Loucy (cell line): ENCODE measurements around the gene RPS18.

Experiments
- H2AFZ ChIP-seq: fragments of 200-600 bp; sonication (generic); 2 replicates; pipeline ENCODE4 v1.6.0; 2016; ENCODE audit warnings: antibody characterized with exemption, mild to moderate bottlenecking, low read length, moderate library complexity
- H3F3A ChIP-seq: fragments of 200-600 bp; 2 replicates; pipeline ENCODE4 v1.6.0; 2016; ENCODE audit warnings: antibody characterized with exemption, low read depth, mild to moderate bottlenecking
- H3K27me3 ChIP-seq: fragments of 200-600 bp; sonication (generic); 2 replicates; pipeline ENCODE4 v1.6.1; 2014; ENCODE audit warnings: low read length, mild to moderate bottlenecking; ENCODE audit not compliant: insufficient read depth, poor library complexity, severe bottlenecking
- H3K36me3 ChIP-seq: fragments of 200-600 bp; sonication (generic); 2 replicates; pipeline ENCODE4 v1.6.1; 2016; ENCODE audit warnings: low read length; ENCODE audit not compliant: insufficient read depth
- H3K4me1 ChIP-seq: fragments of 200-600 bp; sonication (generic); 2 replicates; pipeline ENCODE4 v1.5.1; 2014; ENCODE audit warnings: low read length, mild to moderate bottlenecking; ENCODE audit not compliant: insufficient read depth, poor library complexity, severe bottlenecking
- H3K4me2 ChIP-seq: fragments of 200-600 bp; sonication (generic); 2 replicates; pipeline ENCODE4 v1.6.0; 2014; ENCODE audit warnings: antibody characterized with exemption, low read length, low read depth, mild to moderate bottlenecking; ENCODE audit not compliant: poor library complexity, severe bottlenecking
- H3K4me3 ChIP-seq: fragments of 200-600 bp; sonication (generic); 2 replicates; pipeline ENCODE4 v1.5.1; 2014; ENCODE audit warnings: low read length, mild to moderate bottlenecking, mixed read lengths; ENCODE audit not compliant: poor library complexity, severe bottlenecking
- H3K79me2 ChIP-seq: fragments of 200-600 bp; sonication (generic); 2 replicates; pipeline ENCODE4 v1.6.1; 2014; ENCODE audit warnings: low read length; ENCODE audit not compliant: insufficient read depth
- H3K9ac ChIP-seq: fragments of 200-600 bp; sonication (generic); 2 replicates; pipeline ENCODE4 v1.6.0; 2014; ENCODE audit warnings: mild to moderate bottlenecking, low read depth, low read length, moderate library complexity; ENCODE audit not compliant: poor library complexity, severe bottlenecking
- H3K9me2 ChIP-seq: fragments of 200-600 bp; sonication (generic); replicated peaks from 2 replicates; pipeline ENCODE4 v1.6.1; 2016; ENCODE audit warnings: low read depth, low read length, mixed read lengths
- H3K9me3 ChIP-seq: fragments of 200-600 bp; sonication (generic); 2 replicates; pipeline ENCODE4 v1.6.1; 2014; ENCODE audit warnings: mild to moderate bottlenecking, antibody characterized with exemption, low read length, low read depth; ENCODE audit not compliant: insufficient read depth
- H4K20me1 ChIP-seq: fragments of 200-600 bp; sonication (generic); 2 replicates; pipeline ENCODE4 v1.6.0; 2014; ENCODE audit warnings: antibody characterized with exemption, low read length, mild to moderate bottlenecking; ENCODE audit not compliant: insufficient read depth, poor library complexity, severe bottlenecking
- EZH2phosphoT487 ChIP-seq: fragments of 200-600 bp; IDR thresholded peaks from 2 replicates; pipeline ENCODE4 v1.6.1; 2018; ENCODE audit warnings: antibody characterized with exemption, mild to moderate bottlenecking, moderate library complexity, borderline replicate concordance
- TF ChIP-seq, protein P1 (sequence below): fragments of 200-600 bp; sonication (generic); conservative IDR thresholded peaks from 2 replicates; pipeline ENCODE4 v1.5.1; 2014; ENCODE audit warnings: mild to moderate bottlenecking, antibody characterized with exemption, low read length

RPS18 gene

DNA sequence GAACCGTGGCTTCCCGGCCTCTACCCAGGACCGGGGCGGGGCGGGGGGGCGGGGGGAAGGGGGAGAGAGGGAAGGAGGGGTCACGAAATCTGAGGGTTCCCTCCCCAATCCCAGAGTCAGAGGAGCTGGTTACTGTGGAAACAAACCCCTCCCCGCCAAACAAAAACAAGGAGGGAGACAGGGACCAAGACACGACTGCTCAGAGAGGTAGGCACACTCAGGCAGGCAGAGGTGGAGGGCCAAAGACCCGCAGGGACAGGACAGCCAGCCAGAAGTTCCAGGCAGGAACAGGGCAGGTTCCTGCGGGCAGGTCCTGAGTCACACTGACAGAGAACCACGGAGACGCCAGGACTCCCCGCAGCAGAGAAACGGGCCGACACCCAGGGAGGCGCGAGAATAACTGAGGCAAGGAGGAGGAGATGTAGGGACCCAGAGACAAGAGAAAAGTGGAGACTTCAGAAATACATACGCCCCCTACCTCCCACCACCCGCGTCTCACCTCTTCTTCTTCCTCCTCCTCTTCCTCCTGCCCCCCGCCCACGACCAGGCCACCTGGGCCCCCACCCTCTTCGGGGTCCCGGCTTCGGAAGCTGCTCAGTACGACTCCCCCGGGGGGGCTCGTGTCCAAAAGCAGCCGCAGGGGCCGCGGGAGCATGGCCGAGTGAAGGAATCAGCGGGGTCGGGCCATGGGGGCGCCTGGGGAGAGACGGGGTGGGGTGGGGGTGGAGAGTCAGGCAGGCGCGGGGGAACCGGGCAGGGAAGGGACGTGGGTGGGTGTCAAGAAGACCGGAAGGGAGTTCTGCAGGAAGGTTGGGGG, 26.3 kb downstream of the RPS18 start:
- TF ChIP-seq EZH2phosphoT487: no peak
- TF ChIP-seq, protein P1, sequence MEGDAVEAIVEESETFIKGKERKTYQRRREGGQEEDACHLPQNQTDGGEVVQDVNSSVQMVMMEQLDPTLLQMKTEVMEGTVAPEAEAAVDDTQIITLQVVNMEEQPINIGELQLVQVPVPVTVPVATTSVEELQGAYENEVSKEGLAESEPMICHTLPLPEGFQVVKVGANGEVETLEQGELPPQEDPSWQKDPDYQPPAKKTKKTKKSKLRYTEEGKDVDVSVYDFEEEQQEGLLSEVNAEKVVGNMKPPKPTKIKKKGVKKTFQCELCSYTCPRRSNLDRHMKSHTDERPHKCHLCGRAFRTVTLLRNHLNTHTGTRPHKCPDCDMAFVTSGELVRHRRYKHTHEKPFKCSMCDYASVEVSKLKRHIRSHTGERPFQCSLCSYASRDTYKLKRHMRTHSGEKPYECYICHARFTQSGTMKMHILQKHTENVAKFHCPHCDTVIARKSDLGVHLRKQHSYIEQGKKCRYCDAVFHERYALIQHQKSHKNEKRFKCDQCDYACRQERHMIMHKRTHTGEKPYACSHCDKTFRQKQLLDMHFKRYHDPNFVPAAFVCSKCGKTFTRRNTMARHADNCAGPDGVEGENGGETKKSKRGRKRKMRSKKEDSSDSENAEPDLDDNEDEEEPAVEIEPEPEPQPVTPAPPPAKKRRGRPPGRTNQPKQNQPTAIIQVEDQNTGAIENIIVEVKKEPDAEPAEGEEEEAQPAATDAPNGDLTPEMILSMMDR: peak; percentile 49

GRCh38 chr6:33298773-33299236, 26.9 kb downstream of the RPS18 start, which contains the start of gene RGL2:
RGL2 (minus strand) TSS chr6:33298942; CDS start chr6:33298610, 332 bp downstream.
- Histone ChIP-seq H2AFZ (peak within 1 kb of the TSS; percentile 73), H3K36me3 (peaks cover 3% of the 10 kb centered on the region; the same call in 1 of the 2 replicates), H3K4me2 (peak within 1 kb of the TSS; percentile 89), H4K20me1 (peaks cover 3% of the 10 kb centered on the region), H3K4me3 (peak within 1 kb of the TSS; percentile 94), H3K79me2 (peaks cover 44% of the 10 kb centered on the region), H3K4me1 (peaks cover 10% of the 10 kb centered on the region), H3K9ac (peak within 1 kb of the TSS; percentile 93), H3F3A (peaks cover 10% of the 10 kb centered on the region), H3K27me3 (no peaks in the 10 kb centered on the region), H3K9me3 (no peaks in the 10 kb centered on the region), H3K9me2 (no peaks in the 10 kb centered on the region)
- TF ChIP-seq, protein P1: no peak
- TF ChIP-seq EZH2phosphoT487: no peak

More for the DNA sequence above, 26.3 kb downstream of the RPS18 start:
- Histone ChIP-seq H3K9me3 (no peaks in the 10 kb centered on the region), H3K9ac (peak overlapping the region; percentile 93), H3K27me3 (no peaks in the 10 kb centered on the region), H3K4me2 (peak overlapping the region; percentile 89), H3K4me3 (peak overlapping the region; percentile 94), H3K9me2 (no peaks in the 10 kb centered on the region), H3K36me3 (no peaks in the 10 kb centered on the region; the same call in 1 of the 2 replicates), H3K4me1 (peaks cover 10% of the 10 kb centered on the region), H3K79me2 (peaks cover 41% of the 10 kb centered on the region), H3F3A (peaks cover 10% of the 10 kb centered on the region), H4K20me1 (peaks cover 3% of the 10 kb centered on the region), H2AFZ (peak overlapping the region; percentile 73)

DNA sequence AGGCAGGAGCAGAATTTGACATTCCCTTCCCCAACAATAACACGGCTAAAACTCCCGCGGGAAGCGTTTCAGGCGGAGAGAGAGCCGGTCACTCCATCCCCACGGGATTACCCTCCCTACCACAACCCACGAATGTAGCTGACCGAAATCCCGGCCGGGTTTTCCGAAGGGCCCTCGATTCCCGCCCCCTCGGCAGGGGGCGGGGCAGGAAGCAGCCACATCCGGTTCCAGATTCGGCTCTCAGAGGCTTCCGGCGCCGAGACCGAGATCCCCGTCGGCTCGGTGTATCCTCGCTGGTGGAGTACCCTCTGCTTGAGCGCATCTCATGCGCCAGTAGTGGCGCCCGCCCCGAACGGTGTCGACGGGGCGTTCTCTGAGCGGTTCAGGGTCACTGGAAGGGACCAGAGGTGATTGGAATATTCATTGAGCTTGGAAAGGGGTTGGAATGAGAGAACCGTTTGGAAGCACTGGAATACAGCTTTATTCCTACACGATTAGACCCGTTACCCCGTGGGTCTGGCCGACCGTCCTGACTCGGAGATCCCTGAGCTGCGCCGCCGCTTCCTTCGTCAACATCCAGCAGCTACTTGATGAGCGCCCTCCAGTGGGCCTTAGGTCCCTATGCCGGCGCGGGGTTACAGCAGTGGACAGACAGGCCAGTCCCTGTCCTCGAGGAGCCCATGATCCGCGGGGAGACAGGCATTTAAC, 27.5 kb downstream of the RPS18 start:
- H2AFZ ChIP-seq: peak overlapping the region; percentile 73; the same call in 1 of the 2 replicates
- H3K4me2 ChIP-seq: peak overlapping the region; percentile 89
- peaks cover 10% of the 10 kb centered on the region for H3F3A ChIP-seq
- H3K4me1 ChIP-seq: peaks cover 10% of the 10 kb centered on the region
- H3K36me3 ChIP-seq: peaks cover 9% of the 10 kb centered on the region; the same call in 1 of the 2 replicates
- TF ChIP-seq, protein P1: peak; percentile 76
- no peak for TF ChIP-seq EZH2phosphoT487
- H3K9me3 ChIP-seq: no peaks in the 10 kb centered on the region
- no peaks in the 10 kb centered on the region for H3K9me2 ChIP-seq
- H3K4me3 ChIP-seq: peak overlapping the region; percentile 94
- H4K20me1 ChIP-seq: peaks cover 3% of the 10 kb centered on the region
- H3K27me3 ChIP-seq: no peaks in the 10 kb centered on the region
- H3K9ac ChIP-seq: peak overlapping the region; percentile 93
- peaks cover 45% of the 10 kb centered on the region for H3K79me2 ChIP-seq
